ENCODE data around the gene JAKMIP1.

The JAKMIP1 gene

GRCh38 chr4:5976431-5976830 lies 223.9 kb downstream of the JAKMIP1 start:
- in situ Hi-C loops (cut with MboI; ENCODE audit: low sequenced_read_pairs) = no loop called here
